ENCODE data around the gene NHS.

DNA sequence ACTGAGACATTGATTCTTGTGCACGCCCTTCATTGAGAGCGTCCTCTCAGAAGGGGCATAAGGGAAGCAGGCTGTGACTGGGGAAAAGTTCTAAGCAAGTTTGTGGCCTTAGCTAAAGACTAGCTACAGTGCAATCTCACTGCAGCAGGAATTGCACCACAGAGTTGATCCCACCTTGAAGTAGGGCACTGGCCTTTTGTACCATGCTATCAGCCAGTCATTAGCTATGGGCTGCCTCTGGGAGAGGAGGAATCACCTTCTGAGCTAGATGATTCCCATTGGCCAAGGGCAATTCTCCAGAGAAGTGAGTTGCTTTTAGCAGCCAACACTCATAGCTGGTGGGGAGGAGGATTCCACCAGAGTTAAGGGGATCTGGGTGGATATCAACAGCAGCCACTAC, 219.7 kb downstream of the NHS start:
- TF ChIP-seq POLR2AphosphoS5 (IDR thresholded peaks at IDR 0.05) = no peak
- TF ChIP-seq, protein P1, sequence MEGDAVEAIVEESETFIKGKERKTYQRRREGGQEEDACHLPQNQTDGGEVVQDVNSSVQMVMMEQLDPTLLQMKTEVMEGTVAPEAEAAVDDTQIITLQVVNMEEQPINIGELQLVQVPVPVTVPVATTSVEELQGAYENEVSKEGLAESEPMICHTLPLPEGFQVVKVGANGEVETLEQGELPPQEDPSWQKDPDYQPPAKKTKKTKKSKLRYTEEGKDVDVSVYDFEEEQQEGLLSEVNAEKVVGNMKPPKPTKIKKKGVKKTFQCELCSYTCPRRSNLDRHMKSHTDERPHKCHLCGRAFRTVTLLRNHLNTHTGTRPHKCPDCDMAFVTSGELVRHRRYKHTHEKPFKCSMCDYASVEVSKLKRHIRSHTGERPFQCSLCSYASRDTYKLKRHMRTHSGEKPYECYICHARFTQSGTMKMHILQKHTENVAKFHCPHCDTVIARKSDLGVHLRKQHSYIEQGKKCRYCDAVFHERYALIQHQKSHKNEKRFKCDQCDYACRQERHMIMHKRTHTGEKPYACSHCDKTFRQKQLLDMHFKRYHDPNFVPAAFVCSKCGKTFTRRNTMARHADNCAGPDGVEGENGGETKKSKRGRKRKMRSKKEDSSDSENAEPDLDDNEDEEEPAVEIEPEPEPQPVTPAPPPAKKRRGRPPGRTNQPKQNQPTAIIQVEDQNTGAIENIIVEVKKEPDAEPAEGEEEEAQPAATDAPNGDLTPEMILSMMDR (IDR thresholded peaks at IDR 0.05) = no peak
- TF ChIP-seq EP300 (IDR thresholded peaks at IDR 0.05) = no peak
- TF ChIP-seq POLR2A (IDR thresholded peaks at IDR 0.05; ENCODE audit: low read depth) = no peak

All from esophagus muscularis mucosa (tissue), 4 donors.